ENCODE measurements around the gene CD248.

CD248 gene

DNA sequence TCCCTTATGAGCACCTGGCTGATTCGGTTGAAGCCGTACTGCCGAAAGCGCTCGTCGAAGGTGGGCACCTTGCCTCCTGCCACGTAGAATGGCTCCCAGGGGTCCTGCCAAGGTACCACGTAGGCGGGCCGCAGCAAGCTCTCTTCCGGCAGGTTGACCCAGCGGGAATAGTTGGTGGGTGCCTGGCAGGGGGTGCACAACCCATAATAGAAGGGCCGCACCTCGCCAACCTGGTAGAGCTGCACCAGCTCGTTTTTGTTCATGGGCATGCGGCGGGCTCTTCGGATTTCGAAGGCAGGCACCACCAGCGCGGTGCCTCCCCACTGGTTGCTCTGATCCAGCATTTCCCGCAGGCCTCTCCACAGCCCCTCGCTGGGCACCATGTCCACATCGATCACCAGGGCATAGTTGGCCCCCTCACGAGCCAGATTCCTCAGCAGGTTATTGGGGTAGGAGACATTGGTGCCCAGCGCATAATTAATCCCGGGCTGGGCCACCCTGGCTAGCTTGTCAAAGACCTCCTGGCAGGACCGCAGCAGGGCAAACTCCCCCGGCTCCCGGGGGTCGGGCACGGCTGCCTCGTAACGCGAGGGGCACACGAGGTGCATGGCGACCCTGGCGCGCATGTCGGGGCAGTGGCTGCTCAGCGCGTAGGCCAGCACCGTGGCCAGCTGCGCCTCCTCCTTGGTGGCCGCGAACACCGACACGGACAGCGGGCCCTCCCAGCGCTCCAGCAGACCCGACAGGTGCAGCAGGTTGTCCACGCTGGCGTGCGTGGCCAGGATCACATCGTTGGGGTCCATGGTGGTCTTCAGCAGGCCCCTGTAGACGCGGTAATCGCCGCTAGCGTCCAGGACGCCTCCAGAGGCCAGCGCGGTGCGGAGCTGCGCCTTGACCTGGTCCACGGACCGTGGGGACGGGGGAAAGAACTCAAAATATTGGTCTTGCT is 29.9 kb upstream of the CD248 start:
- H3K4me1 Mint-ChIP-seq, result peaks cover 46% of the 10 kb centered on the region
- peak overlapping the region; percentile 94 for H3K4me3 Mint-ChIP-seq
- no peak for DNase-seq
- peaks cover 3% of the 10 kb centered on the region for H3K27me3 Mint-ChIP-seq
- H3K36me3 Mint-ChIP-seq (ENCODE audit: low read depth), result peaks cover 14% of the 10 kb centered on the region
- ATAC-seq, result no peak
- H3K27ac Mint-ChIP-seq, result peak overlapping the region; percentile 91
- no peaks in the 10 kb centered on the region for H3K9me3 Mint-ChIP-seq

DNA sequence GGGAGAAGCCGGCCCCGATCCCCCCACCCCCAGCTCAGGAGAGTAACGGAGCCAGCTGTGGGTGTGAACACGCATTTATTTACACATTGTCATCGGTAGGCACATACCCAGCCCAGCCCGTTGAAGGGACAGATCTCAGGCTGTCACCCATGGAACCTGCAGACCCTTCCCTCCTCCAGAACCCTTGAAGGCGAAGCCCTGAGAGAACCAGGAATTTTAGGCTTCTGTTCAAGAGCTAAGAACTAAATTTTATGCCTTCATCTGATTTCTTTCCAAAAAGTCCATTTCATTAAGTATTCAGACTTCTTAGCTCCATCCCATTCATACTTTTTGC is 28.4 kb upstream of the CD248 start:
- H3K36me3 Mint-ChIP-seq (ENCODE audit: low read depth), result peaks cover 23% of the 10 kb centered on the region
- H3K4me3 Mint-ChIP-seq, result peak overlapping the region; percentile 94
- H3K27ac Mint-ChIP-seq, result peak overlapping the region; percentile 91
- no peaks in the 10 kb centered on the region for H3K9me3 Mint-ChIP-seq
- ATAC-seq (peak; percentile 2), DNase-seq (no peak)
- peaks cover 49% of the 10 kb centered on the region for H3K4me1 Mint-ChIP-seq
- peaks cover 3% of the 10 kb centered on the region for H3K27me3 Mint-ChIP-seq

GRCh38 chr11:66344550-66345315 is 27.9 kb upstream of the CD248 start, which contains the start of gene BRMS1:
TSS of gene BRMS1 (minus strand) at chr11:66345104. CDS start at chr11:66342234, 2,870 bp downstream.
- H3K4me1 Mint-ChIP-seq, result peaks cover 49% of the 10 kb centered on the region
- peak within 1 kb of the TSS; percentile 94 for H3K4me3 Mint-ChIP-seq
- H3K27me3 Mint-ChIP-seq, result peaks cover 3% of the 10 kb centered on the region
- ATAC-seq (peak; percentile 75), DNase-seq (peak; percentile 97)
- peak within 1 kb of the TSS; percentile 91 for H3K27ac Mint-ChIP-seq
- peaks cover 23% of the 10 kb centered on the region for H3K36me3 Mint-ChIP-seq (ENCODE audit: low read depth)
- H3K9me3 Mint-ChIP-seq, result no peaks in the 10 kb centered on the region

- Mint-ChIP-seq H3K4me1 (peaks cover 54% of the 10 kb centered on the region), H3K36me3 (ENCODE audit: low read depth) (peaks cover 30% of the 10 kb centered on the region), H3K27me3 (peaks cover 3% of the 10 kb centered on the region), H3K4me3 (peak overlapping the region; percentile 94), H3K9me3 (no peaks in the 10 kb centered on the region), H3K27ac (peak overlapping the region; percentile 55)
- DNase-seq (no peak), ATAC-seq (no peak)
Measured at GRCh38 chr11:66343176-66343575, 26.3 kb upstream of the CD248 start.

GRCh38 chr11:66341502-66342126 is 24.8 kb upstream of the CD248 start:
- no peak for ATAC-seq
- DNase-seq, result no peak
- Mint-ChIP-seq H3K36me3 (ENCODE audit: low read depth) (peaks cover 37% of the 10 kb centered on the region), H3K27me3 (no peaks in the 10 kb centered on the region), H3K27ac (no peak overlapping the region), H3K9me3 (no peaks in the 10 kb centered on the region), H3K4me3 (no peak overlapping the region), H3K4me1 (peaks cover 65% of the 10 kb centered on the region)

- no peaks in the 10 kb centered on the region for H3K27me3 Mint-ChIP-seq
- no peaks in the 10 kb centered on the region for H3K9me3 Mint-ChIP-seq
- H3K36me3 Mint-ChIP-seq (ENCODE audit: low read depth), result peaks cover 37% of the 10 kb centered on the region
- H3K4me1 Mint-ChIP-seq, result peaks cover 65% of the 10 kb centered on the region
- no peak overlapping the region for H3K27ac Mint-ChIP-seq
- DNase-seq (no peak), ATAC-seq (no peak)
- no peak overlapping the region for H3K4me3 Mint-ChIP-seq
Measured at GRCh38 chr11:66340596-66341501, 24.0 kb upstream of the CD248 start.

- peaks cover 2% of the 10 kb centered on the region for H3K27me3 Mint-ChIP-seq
- ATAC-seq, result no peak
- no peak for DNase-seq
- no peak overlapping the region for H3K4me3 Mint-ChIP-seq
- H3K27ac Mint-ChIP-seq, result no peak overlapping the region
- peaks cover 57% of the 10 kb centered on the region for H3K4me1 Mint-ChIP-seq
- no peaks in the 10 kb centered on the region for H3K9me3 Mint-ChIP-seq
- H3K36me3 Mint-ChIP-seq (ENCODE audit: low read depth), result peaks cover 37% of the 10 kb centered on the region
Measured at GRCh38 chr11:66339686-66340483, 23.0 kb upstream of the CD248 start.

- DNase-seq (no peak), ATAC-seq (no peak)
- Mint-ChIP-seq H3K36me3 (ENCODE audit: low read depth) (peaks cover 35% of the 10 kb centered on the region), H3K4me3 (no peak overlapping the region), H3K9me3 (no peaks in the 10 kb centered on the region), H3K27me3 (peaks cover 2% of the 10 kb centered on the region), H3K4me1 (peaks cover 50% of the 10 kb centered on the region), H3K27ac (no peak overlapping the region)
Measured at GRCh38 chr11:66339162-66339675, 22.4 kb upstream of the CD248 start.

DNA sequence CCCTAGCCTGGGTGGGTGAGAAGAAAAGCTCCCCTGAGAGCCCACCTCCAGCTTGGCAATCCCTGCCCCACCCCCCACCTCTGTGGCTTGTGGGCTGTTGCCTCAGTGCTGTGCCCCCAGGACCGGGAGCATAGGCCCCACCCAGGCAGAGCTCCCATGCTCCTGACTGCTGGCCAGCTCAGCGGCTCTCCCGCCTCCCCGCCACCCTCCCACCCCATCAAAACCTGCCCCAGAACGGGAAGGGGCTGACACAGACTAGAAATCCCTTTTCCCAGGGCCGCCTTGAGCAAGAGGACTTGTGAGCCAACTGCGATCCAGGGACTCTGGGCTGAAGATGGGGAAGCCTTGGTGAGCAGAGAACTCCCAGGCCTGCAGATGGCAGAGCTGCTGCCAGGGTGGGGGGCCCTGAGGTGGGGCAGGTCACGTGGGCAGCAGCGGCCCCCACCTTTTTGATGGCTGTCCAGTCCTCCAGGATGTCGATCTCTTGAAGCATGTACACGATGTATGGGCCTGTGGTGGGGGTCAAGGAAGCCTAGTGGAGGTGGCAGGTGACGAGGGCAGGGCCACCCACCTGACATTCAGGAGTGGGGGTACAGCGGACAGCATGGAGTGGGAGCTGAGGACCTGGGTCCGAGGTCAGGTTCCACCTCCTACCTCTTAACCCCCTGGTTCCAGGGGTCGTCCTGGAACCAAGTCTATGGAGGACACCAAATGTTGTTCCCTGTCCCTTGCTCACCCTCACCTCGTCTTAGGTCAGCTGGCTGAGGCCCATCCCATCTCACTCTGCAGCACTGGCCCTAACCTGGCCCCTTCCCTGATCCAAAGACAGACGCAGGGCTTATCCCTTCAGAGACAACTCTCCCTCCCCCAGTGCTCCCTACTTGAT is 21.7 kb upstream of the CD248 start:
- Mint-ChIP-seq H3K9me3 (no peaks in the 10 kb centered on the region), H3K27ac (peak overlapping the region; percentile 8), H3K4me1 (peaks cover 43% of the 10 kb centered on the region), H3K27me3 (peaks cover 2% of the 10 kb centered on the region), H3K4me3 (no peak overlapping the region), H3K36me3 (ENCODE audit: low read depth) (peaks cover 35% of the 10 kb centered on the region)
- ATAC-seq (no peak), DNase-seq (no peak)

DNA sequence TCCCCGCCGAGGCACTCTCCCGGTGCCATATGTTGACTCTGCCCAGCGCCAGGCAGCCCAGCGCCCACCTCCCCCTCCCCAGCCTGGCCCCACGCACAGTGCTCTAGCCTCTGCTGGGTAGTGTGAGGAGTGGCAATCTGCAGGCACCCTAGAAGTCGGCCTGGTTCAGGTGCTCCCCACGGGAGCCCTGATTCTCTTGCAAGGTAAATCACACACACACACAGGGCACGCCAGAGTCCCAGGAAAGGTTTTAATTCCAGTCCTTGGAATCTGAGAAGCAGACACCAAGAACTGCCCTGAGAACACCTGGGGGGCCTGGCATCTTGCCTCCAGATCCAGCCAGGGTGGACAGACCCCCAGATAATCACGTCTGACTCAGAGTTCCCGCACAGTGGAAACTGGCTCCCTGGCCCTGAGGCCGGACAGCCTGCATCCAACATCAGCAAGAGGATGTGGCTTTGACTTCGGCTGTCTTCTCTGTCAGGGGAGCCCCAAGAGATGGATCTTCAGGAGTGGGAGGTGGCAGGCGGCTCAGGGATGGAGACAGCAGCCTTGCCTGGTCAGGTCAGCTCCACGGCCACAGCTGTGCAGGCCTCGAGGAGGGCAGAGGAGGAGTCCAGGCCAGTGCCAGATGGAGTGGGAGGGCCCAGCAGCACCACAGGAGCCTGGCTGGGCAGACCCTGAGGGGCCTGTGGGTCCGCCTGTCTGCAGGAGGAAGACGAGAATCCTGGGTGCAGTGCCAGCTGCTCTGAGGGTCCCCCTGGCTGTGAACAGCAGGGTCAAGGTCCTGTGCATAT is 20.5 kb upstream of the CD248 start:
- no peaks in the 10 kb centered on the region for H3K9me3 Mint-ChIP-seq

GRCh38 chr11:66336234-66337102 is 19.6 kb upstream of the CD248 start, which contains the start of gene RIN1:
TSS of gene RIN1 (minus strand) at chr11:66336434. CDS start at chr11:66336402, 32 bp downstream.
- Mint-ChIP-seq H3K27ac (peak within 1 kb of the TSS; percentile 81), H3K9me3 (no peaks in the 10 kb centered on the region), H3K36me3 (ENCODE audit: low read depth) (peaks cover 23% of the 10 kb centered on the region), H3K4me1 (peaks cover 32% of the 10 kb centered on the region), H3K4me3 (peak within 1 kb of the TSS; percentile 63), H3K27me3 (peaks cover 2% of the 10 kb centered on the region)
- DNase-seq, result peak; percentile 84
- ATAC-seq, result peak; percentile 87

More for the DNA sequence above, 20.5 kb upstream of the CD248 start:
- no peak for DNase-seq
- Mint-ChIP-seq H3K4me1 (peaks cover 35% of the 10 kb centered on the region), H3K27me3 (peaks cover 2% of the 10 kb centered on the region), H3K27ac (peak overlapping the region; percentile 81), H3K36me3 (ENCODE audit: low read depth) (peaks cover 27% of the 10 kb centered on the region), H3K4me3 (peak overlapping the region; percentile 63)
- no peak for ATAC-seq
